ENCODE data around the gene FRMD8.

Gene FRMD8

DNA sequence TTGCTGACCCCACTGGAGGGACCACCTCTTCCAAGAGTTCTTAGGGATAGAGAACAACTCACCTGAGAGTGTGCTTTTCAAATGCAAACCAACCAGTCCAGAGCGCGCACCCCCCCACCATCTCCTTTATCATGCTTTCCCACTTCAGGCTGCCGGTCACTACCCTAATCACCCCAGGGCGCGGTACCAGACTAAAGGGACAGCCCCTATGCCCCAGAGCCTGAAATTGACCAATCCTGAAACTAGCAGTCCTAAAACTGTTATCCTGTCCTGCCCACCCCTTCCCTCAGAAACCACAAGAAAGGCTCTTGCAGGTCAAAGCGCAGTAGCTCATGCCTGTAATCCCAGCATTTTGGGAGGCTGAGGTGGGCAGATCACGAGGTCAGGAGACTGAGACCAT, 73.1 kb downstream of the FRMD8 start:
- DNase-seq = no peak

Data from DMS53 (cell line).